Fibroblast of pulmonary artery (primary cell): Measurements from ENCODE around the gene RAD54L2.

Source experiments
- DNase-seq: peaks from one replicate; pipeline ENCODE4 v3.0.0-alpha.2; 2010; ENCODE audit warnings: low read depth
- H3K4me3 ChIP-seq: replicated peaks from 2 replicates; pipeline ENCODE4 v1.5.1; 2011; ENCODE audit warnings: low read depth, mild to moderate bottlenecking, control low read depth, low read length, moderate library complexity
- CTCF ChIP-seq: IDR thresholded peaks from 2 replicates; pipeline ENCODE4 v1.5.1; 2011; ENCODE audit warnings: mild to moderate bottlenecking, control low read depth, low read length, inconsistent platforms; ENCODE audit errors: missing control alignments

The RAD54L2 gene

GRCh38 chr3:51568036-51568435 lies 29.5 kb downstream of the RAD54L2 start:
- TF ChIP-seq CTCF = no peak
- DNase-seq = no peak
- H3K4me3 ChIP-seq = no peak overlapping the region

- no peak for DNase-seq
- no peak overlapping the region for H3K4me3 ChIP-seq
- no peak for TF ChIP-seq CTCF
Observed at GRCh38 chr3:51568996-51569395, 30.5 kb downstream of the RAD54L2 start.

- DNase-seq = no peak
- no peak overlapping the region for H3K4me3 ChIP-seq
- no peak for TF ChIP-seq CTCF
Observed at GRCh38 chr3:51578238-51578637, 39.7 kb downstream of the RAD54L2 start.

GRCh38 chr3:51580418-51580817 lies 41.9 kb downstream of the RAD54L2 start:
- no peak for TF ChIP-seq CTCF
- H3K4me3 ChIP-seq = no peak overlapping the region

GRCh38 chr3:51581524-51581923 lies 43.0 kb downstream of the RAD54L2 start:
- TF ChIP-seq CTCF = no peak

More at GRCh38 chr3:51580418-51580817, 41.9 kb downstream of the RAD54L2 start:
- DNase-seq = no peak

GRCh38 chr3:51585197-51585596 lies 46.7 kb downstream of the RAD54L2 start:
- H3K4me3 ChIP-seq = no peak overlapping the region
- TF ChIP-seq CTCF = no peak
- no peak for DNase-seq

More at GRCh38 chr3:51581524-51581923, 43.0 kb downstream of the RAD54L2 start:
- peak; percentile 26 for DNase-seq
- no peak overlapping the region for H3K4me3 ChIP-seq

GRCh38 chr3:51585871-51586270 lies 47.4 kb downstream of the RAD54L2 start:
- no peak for DNase-seq
- H3K4me3 ChIP-seq = no peak overlapping the region
- no peak for TF ChIP-seq CTCF
